Vagina (tissue), 2 donors: ENCODE data around the gene GALNT12.

Experiments used
- CTCF ChIP-seq, 3 experiments: fragments of 450-650 bp in 2 of 3; fragments of 200-600 bp in 1 of 3; sonication (generic) in 1 of 3; IDR thresholded peaks; one replicate each; pipeline ENCODE4 v1.5.1; 2017 to 2019; ENCODE audit warnings: antibody characterized with exemption in 3 of 3, mild to moderate bottlenecking in 2 of 3, moderate library complexity in 2 of 3
- POLR2A ChIP-seq, 2 donors: fragments of 450-650 bp; IDR thresholded peaks; one replicate each; pipeline ENCODE4 v1.6.1; 2017; ENCODE audit warnings: antibody characterized with exemption in 2 of 2, mild to moderate bottlenecking in 2 of 2, moderate library complexity in 2 of 2

GRCh38 chr9:98781588-98782383 is 25.7 kb upstream of the GALNT12 start:
- TF ChIP-seq POLR2A (IDR thresholded peaks at IDR 0.05) (no peak), CTCF (IDR thresholded peaks at IDR 0.05) (no peak)
